ENCODE data around the gene STX4. TPM values are rescaled to one million over a fixed set of nuclear protein-coding genes. Genes with fewer than 3 reads are reported as not detected.

STX4 gene
- total RNA-seq, 1 donor from 2014 or later: 58.7 TPM

DNA sequence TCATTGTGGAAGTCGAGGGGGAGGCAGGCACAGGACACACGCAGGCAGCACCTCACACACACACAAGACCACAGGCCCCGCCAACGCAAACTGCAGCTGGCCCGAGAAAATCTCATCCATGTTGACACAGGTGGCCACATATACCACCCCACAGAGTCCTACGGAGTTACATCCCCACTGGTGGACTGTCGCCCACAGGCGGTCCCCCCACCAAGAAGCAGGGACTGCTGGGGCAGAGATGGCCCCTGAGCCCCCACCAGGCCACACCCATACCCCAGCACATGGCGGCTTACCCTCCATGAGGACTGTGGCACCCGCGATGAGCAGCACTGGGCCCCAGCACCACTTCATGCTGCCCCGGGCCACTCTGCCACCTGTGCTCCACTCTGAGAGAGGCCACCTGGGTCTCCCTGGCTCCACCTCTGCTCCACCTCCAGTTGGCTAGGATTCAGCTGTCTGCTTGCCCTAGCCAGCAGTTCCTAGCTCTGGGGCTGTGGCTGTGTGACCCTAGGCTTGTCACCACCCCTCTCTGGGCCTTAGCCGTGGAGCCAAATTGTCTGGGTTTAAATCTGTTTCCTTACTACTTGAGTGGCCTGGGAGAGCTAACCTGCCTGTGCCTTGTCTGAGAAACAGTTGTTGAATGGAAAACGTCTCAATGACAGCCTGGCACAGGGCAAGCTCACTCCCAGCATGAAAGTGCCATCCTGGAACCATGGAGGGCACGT lies 55.3 kb downstream of the STX4 start, which contains the start of gene PRSS53:
Gene PRSS53 (minus strand): TSS at position 485 of the 725 bp plus-strand sequence. CDS start 134 bp downstream, at position 351.
- no peaks in the 10 kb centered on the region for H3K9me3 Mint-ChIP-seq
- no peak for DNase-seq (ENCODE audit: low spot score)
- intact Hi-C loops (cut with micrococcal nuclease): no loop called here
- peaks cover 10% of the 10 kb centered on the region for H3K36me3 Mint-ChIP-seq (ENCODE audit: low read depth)
- H3K4me1 Mint-ChIP-seq (ENCODE audit: low read depth): peaks cover 6% of the 10 kb centered on the region
- no peaks in the 10 kb centered on the region for H3K27me3 Mint-ChIP-seq (ENCODE audit: insufficient read depth)
- H3K27ac Mint-ChIP-seq: no peak within 1 kb of the TSS
- no peak within 1 kb of the TSS for H3K4me3 Mint-ChIP-seq

GRCh38 chr16:31089199-31089598 lies 55.8 kb downstream of the STX4 start:
- intact Hi-C loops (cut with micrococcal nuclease): no loop called here
- H3K27me3 Mint-ChIP-seq (ENCODE audit: insufficient read depth): no peaks in the 10 kb centered on the region
- H3K9me3 Mint-ChIP-seq: no peaks in the 10 kb centered on the region
- H3K4me1 Mint-ChIP-seq (ENCODE audit: low read depth): peaks cover 12% of the 10 kb centered on the region
- H3K4me3 Mint-ChIP-seq: no peak overlapping the region
- DNase-seq (ENCODE audit: low spot score): no peak
- no peak overlapping the region for H3K27ac Mint-ChIP-seq
- peaks cover 10% of the 10 kb centered on the region for H3K36me3 Mint-ChIP-seq (ENCODE audit: low read depth)

Other genes with a start within 250 kb of the STX4 start
- gene ZNF629, start 246.4 kb upstream of the STX4 start, total RNA-seq: 2.7 and 3.2 TPM in 2 replicates
- 23.1 and 25.3 TPM in 2 replicates for gene BCL7C, start 139.5 kb upstream of the STX4 start, total RNA-seq
- 0.23 and 0.29 TPM in 2 replicates for gene CTF1, start 136.9 kb upstream of the STX4 start, total RNA-seq
- 32.7 and 33.2 TPM in 2 replicates for gene FBXL19, start 110.0 kb upstream of the STX4 start, total RNA-seq
- gene ORAI3, start 84.5 kb upstream of the STX4 start, total RNA-seq: 11.1 and 11.5 TPM in 2 replicates
- gene SETD1A, start 75.8 kb upstream of the STX4 start, total RNA-seq: 34.0 and 38.8 TPM in 2 replicates
- 2.1 and 3.3 TPM in 2 replicates for gene HSD3B7, start 48.4 kb upstream of the STX4 start, total RNA-seq
- gene STX1B, start 22.9 kb upstream of the STX4 start, total RNA-seq: 0.34 and 0.49 TPM in 2 replicates
- 14.9 and 15.1 TPM in 2 replicates for gene ZNF668, start 40.7 kb downstream of the STX4 start, total RNA-seq
- 25.3 and 26.1 TPM in 2 replicates for gene ZNF646, start 40.9 kb downstream of the STX4 start, total RNA-seq
- gene PRSS53, start 55.4 kb downstream of the STX4 start, total RNA-seq: 3.1 and 4.7 TPM in 2 replicates
- 47.3 and 53.0 TPM in 2 replicates for gene VKORC1, start 61.2 kb downstream of the STX4 start, total RNA-seq
- gene BCKDK, start 74.8 kb downstream of the STX4 start, total RNA-seq: 43.6 and 44.8 TPM in 2 replicates
- gene KAT8, start 84.1 kb downstream of the STX4 start, total RNA-seq: 55.4 and 58.2 TPM in 2 replicates
- gene PRSS8, start 102.2 kb downstream of the STX4 start, total RNA-seq: not detected in 2 replicates
- 0.27 and 0.34 TPM in 2 replicates for gene PRSS36, start 116.5 kb downstream of the STX4 start, total RNA-seq
- 950 and 955 TPM in 2 replicates for gene FUS, start 146.6 kb downstream of the STX4 start, total RNA-seq
- 20.9 and 21.2 TPM in 2 replicates for gene PYCARD, start 169.2 kb downstream of the STX4 start, total RNA-seq
- gene TRIM72, start 180.6 kb downstream of the STX4 start, total RNA-seq: 0.10 and 0.15 TPM in 2 replicates
- not detected in 2 replicates for gene PYDC1, start 183.6 kb downstream of the STX4 start, total RNA-seq
- gene ITGAM, start 226.4 kb downstream of the STX4 start, total RNA-seq: 14.2 and 16.8 TPM in 2 replicates

Measured in activated T-helper 1 cell treated with anti-CD3 and anti-CD28 coated beads, Interleukin-12 subunit alpha, Interleukin-12 subunit beta, Interleukin-2, Interleukin-4 antibody, amounts not matched to agents 30 ng/mL and 10 ng/mL and 1 ng/mL, durations not matched to agents 14 hours and 24 hours and 36 hours (primary cell).